LHCN-M2 (cell line): ENCODE measurements around the gene SUSD2. TPM values are rescaled to one million over a fixed set of nuclear protein-coding genes. Genes with fewer than 3 reads are reported as not detected.
"Not testable (repeated sequence)": the region's sequence is repeated elsewhere in the genome, so short reads cannot be mapped to it uniquely, and the experiment has no call there.

Experiments used
- DNase-seq: peaks from one replicate; pipeline ENCODE4 v3.0.0-alpha.2; 2012; ENCODE audit warnings: low read depth
- polyA plus RNA-seq: library from polyadenylated mRNA; unstranded; fragments of >200 nt; gene quantifications from one replicate; pipeline ENCODE4 v1.2.1, GENCODE V29; 2012; ENCODE audit warnings: missing spikeins
- total RNA-seq: library from RNA; depleted of rRNA; stranded (reverse); fragments of >200 nt; gene quantifications from 2 replicates; pipeline ENCODE4 v1.2.3, GENCODE V29; 2014; rRNA removed

Gene SUSD2
- total RNA-seq: 0.23 and 0.26 TPM in 2 replicates
- polyA plus RNA-seq: 0.04 TPM

- DNase-seq: no peak
Observed at GRCh38 chr22:24181088-24181995, at the start of gene SUSD2. Gene SUSD2, plus strand, starts transcription at chr22:24181487. Its CDS starts 33 bp downstream, at chr22:24181520.

- DNase-seq: peak; percentile 3
Observed at GRCh38 chr22:24133187-24133965, 47.9 kb upstream of the SUSD2 start.

- DNase-seq: no peak
Observed at GRCh38 chr22:24134090-24134846, 47.0 kb upstream of the SUSD2 start.

DNA sequence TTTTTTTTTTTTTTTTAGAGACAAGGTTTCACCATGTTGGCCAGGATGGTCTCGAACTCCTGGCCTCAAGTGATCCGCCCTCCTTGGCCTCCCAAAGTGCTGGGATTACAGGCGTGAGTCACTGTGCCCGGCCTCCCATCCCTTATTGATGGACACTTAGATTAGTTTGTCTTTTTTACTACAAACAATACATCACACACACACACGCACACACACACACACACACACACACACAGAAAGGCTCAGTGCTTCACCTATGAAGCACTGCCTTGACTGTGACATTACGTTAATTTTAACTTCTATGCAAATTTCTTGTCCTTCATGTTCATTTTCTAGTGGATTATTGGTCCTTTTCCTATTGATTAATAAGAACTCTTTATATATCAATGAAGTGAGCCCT, 44.8 kb upstream of the SUSD2 start:
- not testable (repeated sequence) for DNase-seq

DNA sequence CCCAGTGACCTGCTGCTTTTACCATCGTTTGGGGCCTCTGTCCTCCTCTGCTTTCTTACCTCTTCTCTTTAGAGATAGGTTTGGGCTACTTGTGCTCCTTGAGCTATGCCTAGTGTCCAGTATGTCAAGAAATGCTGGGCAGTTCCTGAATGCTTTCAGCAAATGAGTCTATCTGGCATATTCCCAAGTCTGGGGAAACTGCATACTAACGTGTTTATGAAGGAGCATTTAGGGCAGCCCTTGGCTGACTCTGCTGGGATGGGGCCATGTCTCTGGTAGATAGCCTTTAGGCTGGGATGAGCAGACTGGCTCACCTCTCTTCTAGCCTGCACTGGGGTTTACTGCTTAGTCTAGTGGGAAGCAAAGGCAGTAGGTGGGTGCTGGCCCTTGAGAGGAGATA, 43.7 kb upstream of the SUSD2 start:
- DNase-seq: peak; percentile 16

DNA sequence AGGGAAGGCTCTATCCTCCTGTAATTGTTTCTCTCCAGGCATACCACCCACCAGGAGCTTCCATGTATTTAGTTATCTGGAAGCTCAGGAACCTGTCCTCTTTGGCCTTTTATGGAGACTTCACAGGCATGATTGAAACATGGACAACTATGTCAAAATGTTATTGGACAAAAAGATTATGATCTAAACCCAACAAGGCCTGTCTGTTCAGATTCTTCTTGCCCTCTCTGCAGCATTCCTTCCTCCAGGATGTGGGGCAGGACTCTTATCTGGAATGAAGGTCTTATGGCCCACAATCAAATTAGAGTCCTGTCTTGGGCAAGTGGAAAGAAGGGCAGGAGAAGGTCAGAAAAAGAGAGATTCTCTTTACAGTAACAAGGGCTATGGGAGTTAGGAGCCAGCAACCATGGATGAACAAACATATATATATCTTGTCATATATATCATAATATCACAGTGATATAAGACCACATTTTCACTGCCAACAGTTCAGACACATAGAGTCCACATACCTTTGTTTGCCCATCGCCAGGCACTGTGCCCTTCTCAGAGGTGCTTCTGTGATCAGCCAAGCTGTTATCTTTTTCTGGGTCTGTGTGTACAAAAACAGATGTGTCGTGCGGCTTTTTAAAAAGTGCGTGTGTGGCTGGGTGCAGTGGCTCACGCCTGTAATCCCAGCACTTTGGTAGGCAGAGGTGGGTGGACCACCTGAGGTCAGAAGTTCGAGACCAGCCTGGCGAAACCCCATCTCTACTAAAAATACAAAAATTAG, 42.5 kb upstream of the SUSD2 start:
- no peak for DNase-seq

GRCh38 chr22:24140357-24140756, 40.9 kb upstream of the SUSD2 start:
- DNase-seq: peak; percentile 7

GRCh38 chr22:24141586-24141985, 39.7 kb upstream of the SUSD2 start:
- DNase-seq: peak; percentile 73

DNA sequence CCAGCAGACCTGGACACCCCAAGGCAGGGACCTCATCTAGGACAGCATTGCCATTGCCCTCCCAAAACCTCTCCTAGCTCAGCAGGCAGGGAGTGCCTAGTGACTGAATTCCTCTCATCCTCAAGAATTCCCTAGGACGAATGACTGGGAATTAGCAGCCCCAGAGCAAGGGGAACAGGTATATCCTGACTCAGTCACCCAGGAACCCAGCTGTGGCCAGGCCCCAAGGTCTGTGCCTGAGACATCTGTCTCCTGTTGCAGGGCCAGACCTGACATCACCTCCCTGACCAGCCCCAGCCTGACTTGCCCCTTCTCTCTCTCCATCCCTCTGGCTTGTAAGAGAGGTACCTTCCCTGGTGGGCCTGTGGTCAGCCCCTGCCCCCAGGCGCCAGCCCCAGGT, 39.0 kb upstream of the SUSD2 start:
- DNase-seq: no peak

- no peak for DNase-seq
Observed at GRCh38 chr22:24142831-24143230, 38.5 kb upstream of the SUSD2 start.

DNA sequence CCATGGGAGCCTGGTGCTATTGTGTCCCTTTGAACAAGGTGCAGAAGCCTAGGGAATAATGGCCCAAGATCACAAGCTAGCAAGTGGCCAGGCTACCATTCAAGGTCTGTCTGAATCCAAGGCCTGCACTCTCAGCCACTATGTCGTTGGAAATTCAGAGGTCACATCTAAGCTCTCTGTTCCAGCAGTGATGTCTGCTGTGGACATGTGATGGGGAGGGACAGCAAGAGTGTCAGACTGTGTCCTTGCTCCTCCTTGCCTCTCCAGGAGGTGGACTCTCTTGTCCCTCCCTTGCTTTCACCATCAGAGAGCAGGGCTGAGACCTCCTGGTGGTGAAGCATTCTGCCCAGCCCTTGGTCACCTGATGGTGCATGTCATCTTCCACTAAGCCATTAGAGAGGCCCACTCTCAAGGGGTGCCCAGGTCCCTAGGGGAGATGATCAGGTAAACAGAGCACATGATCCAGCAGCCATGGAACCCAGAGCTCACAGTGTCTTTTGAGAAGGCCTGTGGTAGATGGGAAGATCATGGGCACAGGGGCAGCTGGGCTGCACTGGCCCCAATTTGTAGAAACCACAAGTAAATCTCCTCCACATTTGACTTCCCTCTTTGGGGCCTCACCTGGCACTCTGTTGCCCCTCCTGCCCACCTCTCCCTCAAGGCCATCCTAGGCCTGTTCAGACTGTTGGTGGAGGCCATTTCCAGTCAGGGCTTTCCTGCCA, 37.1 kb upstream of the SUSD2 start:
- DNase-seq: no peak

DNA sequence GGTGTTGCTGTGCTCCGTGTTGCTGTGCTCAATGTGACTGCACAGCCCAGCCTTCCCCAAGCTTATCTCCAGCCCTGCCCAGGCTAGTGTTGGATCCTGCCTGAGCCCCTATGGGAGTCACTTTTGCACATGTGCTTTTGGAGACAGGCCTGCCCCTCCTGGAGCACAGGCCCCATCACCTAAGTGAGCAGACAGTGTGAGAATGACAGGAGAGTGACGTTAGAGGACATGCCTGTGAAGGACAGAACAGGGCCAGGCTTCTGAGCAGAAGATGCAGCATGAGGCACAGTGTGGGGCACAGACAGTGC, 36.6 kb upstream of the SUSD2 start:
- no peak for DNase-seq

DNA sequence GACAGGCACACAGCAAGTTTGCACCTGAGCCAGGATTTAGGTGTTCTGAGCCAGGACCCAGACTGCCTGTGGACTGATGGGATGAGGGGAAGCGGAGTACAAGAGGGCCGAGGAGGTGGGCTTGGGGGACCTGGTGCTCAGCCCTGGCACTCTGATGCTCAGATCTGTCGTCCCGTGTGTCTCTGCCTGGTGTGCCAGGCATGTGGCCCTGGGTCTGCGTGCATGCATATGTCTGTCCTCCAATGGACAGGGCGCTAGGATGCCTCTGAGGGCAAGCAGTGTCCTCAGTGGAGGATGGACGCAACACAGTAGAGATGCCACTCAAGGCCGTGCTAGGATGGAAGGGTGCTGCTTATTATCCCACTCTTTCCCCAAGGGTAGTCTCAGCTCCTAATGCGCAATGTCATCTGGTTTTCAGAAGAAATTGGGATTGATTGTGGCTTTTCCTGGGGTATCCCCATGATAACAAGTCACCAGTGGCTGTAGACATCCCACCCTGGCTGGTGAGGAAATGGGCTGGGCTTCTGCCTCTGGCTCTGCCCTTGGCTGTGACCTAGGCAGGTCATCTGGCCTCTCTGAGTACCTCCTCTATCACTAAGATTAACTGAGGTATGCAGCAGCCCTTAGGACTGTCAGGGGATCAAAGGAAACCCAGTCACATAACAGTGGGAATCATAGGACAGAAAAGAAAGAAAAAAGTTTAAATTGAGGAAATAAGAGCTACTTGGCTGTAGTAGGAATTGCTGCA, 35.7 kb upstream of the SUSD2 start:
- DNase-seq: no peak

GRCh38 chr22:24146194-24146616, 35.1 kb upstream of the SUSD2 start:
- peak; percentile 59 for DNase-seq

DNA sequence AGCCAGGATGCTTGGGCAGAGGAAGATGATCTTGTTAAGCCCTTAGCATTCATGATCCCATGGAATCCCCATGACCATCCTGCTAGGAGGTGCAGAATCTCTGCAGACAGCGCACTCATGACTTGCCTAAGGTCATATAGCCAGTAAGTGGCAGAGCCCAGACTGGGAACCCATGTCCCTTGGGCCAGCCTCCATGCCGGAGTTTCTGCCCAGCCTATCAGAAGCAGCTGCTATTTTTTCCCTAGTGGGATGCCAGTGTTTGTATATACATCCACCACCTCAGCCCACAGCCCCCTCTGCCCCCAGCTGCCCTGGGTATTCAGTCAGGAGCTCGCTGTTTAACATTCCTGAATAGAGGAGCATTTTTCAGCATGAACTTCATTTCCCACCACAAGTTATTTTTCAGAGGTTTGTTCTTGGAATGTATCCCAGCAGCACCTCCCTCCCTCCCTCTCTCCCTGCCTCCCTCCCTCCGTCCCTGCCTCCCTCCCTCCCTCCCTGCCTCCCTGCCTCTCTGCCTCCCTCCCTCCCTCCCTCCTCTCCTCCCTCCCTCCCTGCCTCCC, 34.4 kb upstream of the SUSD2 start:
- DNase-seq: peak; percentile 78

DNA sequence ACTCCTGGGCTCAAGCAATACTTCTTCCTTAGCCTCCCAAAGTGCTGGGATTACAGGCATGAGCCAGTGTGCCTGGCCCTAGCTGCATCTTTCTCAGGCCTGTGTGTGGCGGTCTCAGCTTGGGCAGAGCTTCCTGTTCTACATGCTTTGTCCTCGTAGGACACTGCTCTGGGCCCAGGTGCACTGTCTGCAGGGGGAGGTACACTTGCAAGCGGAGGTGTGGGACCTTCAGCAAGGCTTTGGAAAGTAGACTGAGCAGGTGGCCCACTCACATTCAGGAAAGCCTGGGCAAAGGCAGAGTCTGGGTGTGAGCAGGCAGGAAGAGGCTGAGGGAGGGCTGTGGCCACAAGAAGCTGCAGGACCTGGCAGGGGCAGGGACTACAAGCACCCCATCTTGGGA, 33.6 kb upstream of the SUSD2 start:
- DNase-seq: no peak

GRCh38 chr22:24148266-24149197, 32.8 kb upstream of the SUSD2 start:
- DNase-seq: no peak

DNA sequence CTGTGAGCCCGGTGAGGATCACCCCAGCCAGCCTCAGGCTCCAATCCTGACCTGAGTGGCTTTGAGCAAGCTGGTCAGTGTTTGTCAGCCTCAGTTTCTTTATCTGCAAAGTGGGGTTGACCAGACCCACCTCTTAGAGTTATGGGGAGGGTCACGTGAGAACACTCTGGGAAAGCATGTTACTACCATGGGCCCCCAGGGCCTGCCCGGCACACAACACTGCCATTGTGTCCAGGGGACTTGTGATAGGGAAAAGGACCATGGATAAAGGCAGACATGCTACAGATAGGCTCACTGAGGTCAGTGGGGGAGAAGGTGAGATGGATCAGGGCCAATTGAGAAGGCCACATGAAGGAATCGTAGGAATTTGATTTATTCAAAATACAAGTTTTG, 32.1 kb upstream of the SUSD2 start:
- DNase-seq: no peak
